Measurements from ENCODE around the gene RANBP1. TPM values are rescaled to one million over a fixed set of nuclear protein-coding genes. Genes with fewer than 3 reads are reported as not detected.
"Not testable (repeated sequence)": the region's sequence is repeated elsewhere in the genome, so short reads cannot be mapped to it uniquely, and the experiment has no call there.

Gene RANBP1
- 570 and 652 TPM in 2 replicates for total RNA-seq (2014; rRNA removed; shearing (Covaris generic))
- total RNA-seq (2022), result 398 and 406 TPM in 2 replicates
- Bru-seq, nascent RNA, result percentile 90 among the genes with signal in this experiment
- percentile 98 among the genes with signal in this experiment for BruChase-seq, experiment 1, labeled RNA remaining after a 6-hour chase
- BruChase-seq, experiment 2, labeled RNA remaining after a 2-hour chase, result percentile 94 among the genes with signal in this experiment
- long read RNA-seq, transcript RANBP1-202 (6 exons, 1,132 nt), result minor isoform, 212 of 614 reads
- long read RNA-seq, transcript RANBP1-201 (6 exons, 837 nt), result major isoform, 352 of 614 reads
- long read RNA-seq, partial matches to known transcripts, result 28 of 614 reads
- long read RNA-seq, other reads (novel, unspliced or antisense), result 10 of 614 reads

DNA sequence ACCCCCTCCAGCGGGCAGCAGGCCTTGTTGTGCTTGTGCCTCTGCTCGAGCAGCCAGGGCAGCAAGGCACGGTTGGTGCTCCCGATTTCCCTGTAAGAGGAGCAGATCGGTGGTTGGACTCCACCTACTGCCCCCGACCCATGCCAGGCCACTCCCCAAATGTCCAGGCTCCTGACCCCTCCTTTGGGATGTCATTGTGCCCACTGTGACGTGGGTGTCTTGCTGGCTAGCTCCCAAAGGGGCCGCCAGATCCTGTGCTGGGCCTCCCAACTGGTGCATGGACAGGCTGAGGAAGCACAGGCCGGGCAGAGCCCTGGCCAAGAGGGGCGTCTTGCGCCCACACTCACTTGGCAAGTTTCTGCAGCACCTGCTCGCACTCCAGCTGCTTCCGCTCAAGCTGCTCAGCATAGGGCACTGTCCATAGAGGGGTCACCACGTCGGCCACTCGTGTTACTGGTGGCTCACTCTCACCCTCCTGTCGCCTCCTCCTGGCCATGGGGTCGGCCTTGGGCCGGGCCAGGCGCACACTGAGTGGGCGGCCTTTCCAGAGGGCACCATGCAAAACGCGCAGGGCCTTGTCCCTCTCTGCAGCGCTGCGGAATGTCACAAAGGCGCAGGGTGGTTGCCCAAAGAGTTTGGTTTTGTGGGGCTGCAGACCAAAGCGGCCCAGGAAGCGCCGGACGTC lies at the start of gene RANBP1:
TSS of gene RANBP1 (plus strand) at position 414 of the 685 bp plus-strand sequence. CDS start at position 495, 81 bp downstream.
- Histone ChIP-seq H4K20me1 (ENCODE audit: insufficient read depth, low read length) (peaks cover 9% of the 10 kb centered on the region; the same call in 1 of the 2 replicates), H3K4me2 (ENCODE audit: low read length) (peak within 1 kb of the TSS; percentile 74), H3K79me2 (ENCODE audit: insufficient read depth, low read depth, low read length) (peaks cover 52% of the 10 kb centered on the region), H3K27ac (ENCODE audit: low read depth, low read length, poor library complexity, severe bottlenecking) (peak within 1 kb of the TSS; percentile 63), H3K9me2 (ENCODE audit: insufficient read depth, low read length) (no peaks in the 10 kb centered on the region), H3K4me3 (ENCODE audit: low read depth, low read length, poor library complexity, severe bottlenecking) (peak within 1 kb of the TSS; percentile 98), H3K9me3 (ENCODE audit: low read length) (no peaks in the 10 kb centered on the region), H2AFZ (ENCODE audit: low read length) (peak within 1 kb of the TSS; percentile 9; the same call in 1 of the 2 replicates), H3K4me1 (ENCODE audit: insufficient read depth, low read length, poor library complexity, severe bottlenecking) (peaks cover 44% of the 10 kb centered on the region), H3K36me3 (ENCODE audit: insufficient read depth, low read length) (peaks cover 84% of the 10 kb centered on the region)
- BruUV-seq (replicated peaks), result no TSS peak
- intact Hi-C loops (cut with micrococcal nuclease; ENCODE audit: unreplicated experiment), result no loop called here
- DNase-seq (ENCODE audit: low spot score), result no peak
- ChIA-PET POLR2A (interaction anchor here (0.5 to 1.0 kb wide), 2 partner anchors 25 to 160 kb away, joined by 3 read pairs; no protein-coding TSS in a partner anchor), CTCF (ENCODE audit: unreplicated experiment) (no interaction called here)
- no peak for TF ChIP-seq EZH2phosphoT487 (IDR thresholded peaks at IDR 0.05; ENCODE audit: borderline replicate concordance, low read depth, low read length)
- TF ChIP-seq, protein P1, sequence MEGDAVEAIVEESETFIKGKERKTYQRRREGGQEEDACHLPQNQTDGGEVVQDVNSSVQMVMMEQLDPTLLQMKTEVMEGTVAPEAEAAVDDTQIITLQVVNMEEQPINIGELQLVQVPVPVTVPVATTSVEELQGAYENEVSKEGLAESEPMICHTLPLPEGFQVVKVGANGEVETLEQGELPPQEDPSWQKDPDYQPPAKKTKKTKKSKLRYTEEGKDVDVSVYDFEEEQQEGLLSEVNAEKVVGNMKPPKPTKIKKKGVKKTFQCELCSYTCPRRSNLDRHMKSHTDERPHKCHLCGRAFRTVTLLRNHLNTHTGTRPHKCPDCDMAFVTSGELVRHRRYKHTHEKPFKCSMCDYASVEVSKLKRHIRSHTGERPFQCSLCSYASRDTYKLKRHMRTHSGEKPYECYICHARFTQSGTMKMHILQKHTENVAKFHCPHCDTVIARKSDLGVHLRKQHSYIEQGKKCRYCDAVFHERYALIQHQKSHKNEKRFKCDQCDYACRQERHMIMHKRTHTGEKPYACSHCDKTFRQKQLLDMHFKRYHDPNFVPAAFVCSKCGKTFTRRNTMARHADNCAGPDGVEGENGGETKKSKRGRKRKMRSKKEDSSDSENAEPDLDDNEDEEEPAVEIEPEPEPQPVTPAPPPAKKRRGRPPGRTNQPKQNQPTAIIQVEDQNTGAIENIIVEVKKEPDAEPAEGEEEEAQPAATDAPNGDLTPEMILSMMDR (conservative IDR thresholded peaks at IDR 0.05; ENCODE audit: low read length), result no peak

DNA sequence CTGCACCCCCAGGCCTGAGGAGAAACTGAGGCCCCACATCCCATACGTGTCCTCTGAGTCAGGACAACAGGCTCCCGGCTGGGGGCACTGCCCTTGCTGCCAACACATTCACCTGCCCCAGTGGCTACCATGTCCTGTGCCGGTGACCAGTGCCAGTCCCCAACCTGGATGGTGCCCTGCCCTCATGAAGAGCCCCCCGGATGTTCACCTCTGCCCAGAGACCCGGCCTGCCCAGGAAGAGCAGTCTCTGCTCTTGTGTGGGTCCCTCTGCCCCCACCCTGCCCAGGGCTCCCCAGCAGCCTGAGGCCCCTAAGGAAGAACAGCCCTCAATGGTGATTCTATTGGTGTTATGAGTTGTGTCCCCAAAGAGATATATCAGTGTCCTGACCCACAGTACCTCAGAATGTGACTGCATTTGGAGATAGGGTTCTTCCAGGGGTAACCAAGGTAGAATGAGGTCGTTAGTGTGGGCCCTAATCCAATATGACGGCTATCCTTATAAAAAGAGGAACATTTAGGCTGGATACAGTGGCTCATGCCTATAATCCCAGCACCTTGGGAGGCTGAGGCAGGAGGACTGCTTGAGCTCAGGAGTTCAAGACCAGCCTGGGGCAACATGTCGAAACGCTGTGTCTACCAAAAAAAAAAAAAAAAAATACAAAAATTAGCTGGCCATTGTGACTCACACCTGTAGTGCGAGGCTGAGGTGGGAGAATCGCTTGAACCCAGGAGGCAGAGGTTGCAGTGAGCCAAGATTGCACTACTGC lies 49.1 kb upstream of the RANBP1 start:
- H3K79me2 ChIP-seq (ENCODE audit: insufficient read depth, low read depth, low read length), result no peaks in the 10 kb centered on the region
- DNase-seq (ENCODE audit: low spot score), result no peak
- no peaks in the 10 kb centered on the region for H4K20me1 ChIP-seq (ENCODE audit: insufficient read depth, low read length)
- H3K4me1 ChIP-seq (ENCODE audit: insufficient read depth, low read length, poor library complexity, severe bottlenecking), result no peaks in the 10 kb centered on the region
- no peak overlapping the region for H3K4me3 ChIP-seq (ENCODE audit: low read depth, low read length, poor library complexity, severe bottlenecking)
- ChIA-PET CTCF (ENCODE audit: unreplicated experiment) (no interaction called here), POLR2A (interaction anchor here (0.7 kb wide), 1 partner anchor 14 kb away, joined by 3 read pairs; no protein-coding TSS in a partner anchor)
- TF ChIP-seq, protein P1 (conservative IDR thresholded peaks at IDR 0.05; ENCODE audit: low read length), result no peak
- TF ChIP-seq EZH2phosphoT487 (IDR thresholded peaks at IDR 0.05; ENCODE audit: borderline replicate concordance, low read depth, low read length), result no peak
- peaks cover 2% of the 10 kb centered on the region; the same call in 1 of the 2 replicates for H3K36me3 ChIP-seq (ENCODE audit: insufficient read depth, low read length)
- H3K9me2 ChIP-seq (ENCODE audit: insufficient read depth, low read length), result no peaks in the 10 kb centered on the region
- H2AFZ ChIP-seq (ENCODE audit: low read length), result no peak overlapping the region
- no TSS peak for BruUV-seq (replicated peaks)
- intact Hi-C loops (cut with micrococcal nuclease; ENCODE audit: unreplicated experiment), result no loop called here
- H3K4me2 ChIP-seq (ENCODE audit: low read length), result no peak overlapping the region
- no peaks in the 10 kb centered on the region for H3K9me3 ChIP-seq (ENCODE audit: low read length)
- no peak overlapping the region for H3K27ac ChIP-seq (ENCODE audit: low read depth, low read length, poor library complexity, severe bottlenecking)

DNA sequence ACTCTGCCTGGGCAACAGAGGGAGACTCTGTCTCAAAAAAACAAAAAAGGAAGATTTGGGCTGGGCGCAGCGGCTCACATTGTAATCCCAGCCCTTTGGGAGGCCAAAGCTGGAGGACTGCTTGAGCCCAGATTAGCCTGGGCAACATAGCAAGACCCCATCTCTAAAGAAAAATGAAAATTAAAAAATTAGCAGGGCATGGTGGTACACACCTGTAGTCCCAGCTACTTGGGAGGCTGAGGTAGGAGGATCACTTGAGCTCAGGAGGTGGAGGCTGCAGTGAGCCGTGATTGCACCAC lies 48.6 kb upstream of the RANBP1 start:
- H3K79me2 ChIP-seq (ENCODE audit: insufficient read depth, low read depth, low read length); H2AFZ ChIP-seq (ENCODE audit: low read length); H3K9me2 ChIP-seq (ENCODE audit: insufficient read depth, low read length); CTCF ChIA-PET (ENCODE audit: unreplicated experiment); DNase-seq (ENCODE audit: low spot score); BruUV-seq (replicated peaks); H3K4me1 ChIP-seq (ENCODE audit: insufficient read depth, low read length, poor library complexity, severe bottlenecking); H3K9me3 ChIP-seq (ENCODE audit: low read length); intact Hi-C loops (cut with micrococcal nuclease; ENCODE audit: unreplicated experiment); H4K20me1 ChIP-seq (ENCODE audit: insufficient read depth, low read length); H3K27ac ChIP-seq (ENCODE audit: low read depth, low read length, poor library complexity, severe bottlenecking); H3K36me3 ChIP-seq (ENCODE audit: insufficient read depth, low read length); H3K4me3 ChIP-seq (ENCODE audit: low read depth, low read length, poor library complexity, severe bottlenecking); H3K4me2 ChIP-seq (ENCODE audit: low read length): not testable (repeated sequence)
- POLR2A ChIA-PET, result interaction anchor here (0.7 kb wide), 1 partner anchor 39 kb away, joined by 3 read pairs; no protein-coding TSS in a partner anchor

All from OCI-LY7 (cell line).